B cell (primary cell): ENCODE data around the gene ZC3H18. TPM values are rescaled to one million over a fixed set of nuclear protein-coding genes. Genes with fewer than 3 reads are reported as not detected.

Experiments
- ATAC-seq: fragments of 200-7000 bp; cut with Tn5 transposase; one replicate; pipeline ENCODE4 v1.10.0; 2021; ENCODE audit warnings: low read depth, mild to moderate bottlenecking, moderate number of reproducible peaks, moderate library complexity
- CTCF ChIA-PET: fragments of 350-600 bp; sonication (Branson Sonifier 250); formaldehyde crosslinking; loops from one replicate; lab custom pipeline; 2021; ENCODE audit warnings: antibody characterized with exemption, inconsistent platforms; lab: Charles Lee
- POLR2A ChIA-PET: fragments of 350-600 bp; sonication (Branson Sonifier 250); formaldehyde crosslinking; loops from one replicate; lab custom pipeline; 2021; ENCODE audit warnings: antibody characterized with exemption; lab: Charles Lee
- DNase-seq: peaks from one replicate; pipeline ENCODE4 v3.0.0; 2013
- H2AFZ ChIP-seq: 2 replicates; pipeline ENCODE4 v1.6.1; 2012; ENCODE audit warnings: mild to moderate bottlenecking, low read depth, low read length; ENCODE audit not compliant: insufficient read depth, poor library complexity, severe bottlenecking
- H3K27ac ChIP-seq, 2 donors: 1 replicate in 1 of 2; 2 replicates in 1 of 2; pipeline ENCODE4 v1.5.1; 2012 to 2013; ENCODE audit warnings: low read length in 2 of 2, mild to moderate bottlenecking in 2 of 2, moderate library complexity in 1 of 2
- H3K27me3 ChIP-seq, 4 experiments: fragments of 200-600 bp in 1 of 4; sonication (generic) in 1 of 4; replicated peaks in 1 of 4; 1 replicate in 2 of 4; 2 replicates in 2 of 4; pipeline versions ENCODE4 v1.6.1 to v1.7.0; 2013 to 2016; ENCODE audit warnings: low read length in 3 of 4, mild to moderate bottlenecking in 2 of 4, mixed read lengths in 1 of 4, moderate library complexity in 1 of 4; ENCODE audit not compliant: insufficient read depth in 4 of 4, control insufficient read depth in 3 of 4; ENCODE audit errors: control extremely low read depth in 1 of 4
- H3K36me3 ChIP-seq, 2 experiments: replicated peaks in 1 of 2; 1 replicate in 1 of 2; 2 replicates in 1 of 2; pipeline versions ENCODE4 v1.6.1 to v1.7.1; 2013; ENCODE audit warnings: low read length in 1 of 2; ENCODE audit not compliant: insufficient read depth in 2 of 2, control insufficient read depth in 1 of 2; ENCODE audit errors: control extremely low read depth in 1 of 2, extremely low read depth in 1 of 2
- H3K4me1 ChIP-seq, 2 donors: fragments of 200-600 bp in 1 of 2; sonication (generic) in 1 of 2; 1 replicate in 1 of 2; 2 replicates in 1 of 2; pipeline versions ENCODE4 v1.5.1 to v1.6.1; 2013 to 2017; ENCODE audit warnings: low read length in 2 of 2; ENCODE audit not compliant: control insufficient read depth in 2 of 2, insufficient read depth in 2 of 2
- H3K4me2 ChIP-seq: replicated peaks from 2 replicates; pipeline ENCODE3; 2012; ENCODE audit warnings: mild to moderate bottlenecking, low read depth, low read length; ENCODE audit not compliant: poor library complexity, severe bottlenecking
- H3K4me3 ChIP-seq, 5 experiments: fragments of 200-600 bp in 1 of 5; sonication (generic) in 1 of 5; 1 replicate in 3 of 5; 2 replicates in 2 of 5; pipeline versions ENCODE4 v1.5.1 to v1.7.0; 2011 to 2016; ENCODE audit warnings: low read length in 4 of 5, mild to moderate bottlenecking in 4 of 5, low read depth in 2 of 5, control low read depth in 1 of 5, moderate library complexity in 1 of 5; ENCODE audit not compliant: insufficient read depth in 1 of 5; ENCODE audit errors: control extremely low read depth in 1 of 5, extremely low read depth in 1 of 5
- H3K79me2 ChIP-seq: fragments of 200-600 bp; sonication (generic); one replicate; pipeline ENCODE4 v1.6.0; 2016; ENCODE audit warnings: low read length; ENCODE audit not compliant: control insufficient read depth, insufficient read depth
- H3K9ac ChIP-seq: fragments of 200-600 bp; sonication (generic); 2 replicates; pipeline ENCODE4 v1.6.1; 2017; ENCODE audit warnings: mild to moderate bottlenecking, low read length, moderate library complexity
- H3K9me3 ChIP-seq, 3 donors: one replicate each; pipeline versions ENCODE4 v1.6.1 to v1.7.1; 2013; ENCODE audit warnings: low read length in 2 of 3; ENCODE audit not compliant: control insufficient read depth in 2 of 3, insufficient read depth in 1 of 3; ENCODE audit errors: control extremely low read depth in 1 of 3
- H4K20me1 ChIP-seq: 2 replicates; pipeline ENCODE4 v1.6.0; 2012; ENCODE audit warnings: mild to moderate bottlenecking, low read length; ENCODE audit not compliant: insufficient read depth, control insufficient read depth, poor library complexity, severe bottlenecking
- H3K27ac Mint-ChIP-seq: one replicate; pipeline ENCODE4 v1.8.0; 2021; ENCODE audit warnings: mixed read lengths
- H3K27me3 Mint-ChIP-seq: one replicate; pipeline ENCODE4 v1.8.0; 2021; ENCODE audit warnings: mixed read lengths
- H3K4me1 Mint-ChIP-seq: one replicate; pipeline ENCODE4 v1.8.0; 2021; ENCODE audit warnings: mixed read lengths
- H3K4me3 Mint-ChIP-seq: one replicate; pipeline ENCODE4 v1.8.0; 2021; ENCODE audit warnings: mixed read lengths
- H3K9me3 Mint-ChIP-seq: one replicate; pipeline ENCODE4 v1.8.0; 2022; ENCODE audit warnings: mixed read lengths; ENCODE audit not compliant: insufficient read depth
- CTCF ChIP-seq: fragments of 200-600 bp; IDR thresholded peaks from one replicate; pipeline ENCODE4 v1.8.0; 2022; ENCODE audit warnings: antibody characterized with exemption, mild to moderate bottlenecking
- EZH2 ChIP-seq: IDR thresholded peaks from 2 replicates; pipeline ENCODE4 v1.6.1; 2012; ENCODE audit warnings: borderline replicate concordance, low read depth, mild to moderate bottlenecking, moderate library complexity, low read length; ENCODE audit not compliant: insufficient read depth, poor library complexity, severe bottlenecking
- WGBS: methylation state at CpG from one replicate; pipeline ENCODE4 v1.1.5; 2013; ENCODE audit warnings: missing lambda C conversion rate; ENCODE audit not compliant: insufficient coverage; 5-methylcytosine and 5-hydroxymethylcytosine counted together
- intact Hi-C: fragments of 100-400 bp; cut with micrococcal nuclease; formaldehyde crosslinking; loops from one replicate; pipeline ENCODE4 v1.10.0; 2022
- polyA plus RNA-seq: library from polyadenylated mRNA; depleted of rRNA; stranded (reverse); fragments of >200 nt; gene quantifications from 2 replicates; pipeline ENCODE4 v1.2.3, GENCODE V29; 2012
- total RNA-seq, 2 donors: library from RNA; stranded (reverse); fragments of 120-200 nt in 1 of 2; gene quantifications; 1 replicate in 1 of 2; 2 replicates in 1 of 2; pipeline versions ENCODE4 v1.2.3 to v1.2.4, GENCODE V29; 2013 to 2022

Gene ZC3H18
- total and polyA plus RNA-seq, 2 donors (not counting 1 experiment from before 2014, with no cell fraction given): 40.4 to 74.2 TPM

GRCh38 chr16:88599825-88600538 lies 29.8 kb downstream of the ZC3H18 start:
- Histone ChIP-seq H3K9ac (no peak overlapping the region), H3K4me1 (no peaks in the 10 kb centered on the region), H3K36me3 (peaks cover 0 to 45% of the 10 kb centered on the region in 2 experiments), H2AFZ (no peak overlapping the region), H3K27me3 (no peaks in the 10 kb centered on the region), H3K4me3 (no peak overlapping the region), H3K79me2 (peaks cover 75% of the 10 kb centered on the region), H3K9me3 (no peaks in the 10 kb centered on the region), H4K20me1 (peaks cover 69% of the 10 kb centered on the region), H3K27ac (no peak overlapping the region), H3K4me2 (no peak overlapping the region)
- ChIA-PET POLR2A (no interaction called here), CTCF (interaction anchor here (1.1 kb wide), 1 partner anchor 39 kb away, joined by 3 read pairs; no protein-coding TSS in a partner anchor)
- Mint-ChIP-seq H3K9me3 (no peaks in the 10 kb centered on the region), H3K4me3 (no peak overlapping the region), H3K4me1 (peaks cover 2% of the 10 kb centered on the region), H3K27me3 (no peaks in the 10 kb centered on the region), H3K27ac (no peak overlapping the region)
- intact Hi-C loops: no loop called here
- no peak for TF ChIP-seq CTCF
- TF ChIP-seq EZH2: no peak
- WGBS: 81% methylated on average over 23 of the region's 25 CpGs
- DNase-seq: no peak
- no peak for ATAC-seq

GRCh38 chr16:88600539-88600896 lies 30.3 kb downstream of the ZC3H18 start:
- Histone ChIP-seq H3K27me3 (no peaks in the 10 kb centered on the region), H3K36me3 (peaks cover 0 to 46% of the 10 kb centered on the region in 2 experiments), H3K4me2 (no peak overlapping the region), H3K9ac (no peak overlapping the region), H2AFZ (no peak overlapping the region), H4K20me1 (peaks cover 63% of the 10 kb centered on the region), H3K4me1 (no peaks in the 10 kb centered on the region), H3K27ac (no peak overlapping the region), H3K9me3 (no peaks in the 10 kb centered on the region), H3K4me3 (no peak overlapping the region), H3K79me2 (peaks cover 74% of the 10 kb centered on the region)
- no peak for TF ChIP-seq EZH2
- TF ChIP-seq CTCF: no peak
- ChIA-PET CTCF (no interaction called here), POLR2A (no interaction called here)
- H3K4me3 Mint-ChIP-seq: no peak overlapping the region
- DNase-seq (no peak), ATAC-seq (no peak)
- peaks cover 2% of the 10 kb centered on the region for H3K4me1 Mint-ChIP-seq
- intact Hi-C loops: no loop called here
- WGBS: 100% methylated on average over 6 of the region's 6 CpGs
- H3K27ac Mint-ChIP-seq: no peak overlapping the region
- H3K27me3 Mint-ChIP-seq: no peaks in the 10 kb centered on the region
- no peaks in the 10 kb centered on the region for H3K9me3 Mint-ChIP-seq
